Sigmoid colon (tissue), 7 donors: ENCODE data around the gene ZNF780A. TPM values are rescaled to one million over a fixed set of nuclear protein-coding genes. Genes with fewer than 3 reads are reported as not detected.
"Not testable (repeated sequence)": the region's sequence is repeated elsewhere in the genome, so short reads cannot be mapped to it uniquely, and the experiment has no call there.

Source experiments
- DNase-seq: peaks from one replicate; pipeline ENCODE4 v3.0.0-alpha.2; 2019
- H3K27ac ChIP-seq, 4 donors: fragments of 200-600 bp; sonication (generic); one replicate each; pipeline ENCODE4 v1.5.1; 2016 to 2019; ENCODE audit warnings: mild to moderate bottlenecking in 1 of 4
- H3K27me3 ChIP-seq, 3 donors: fragments of 200-600 bp; sonication (generic); one replicate each; pipeline ENCODE4 v1.5.1; 2019; ENCODE audit warnings: mild to moderate bottlenecking in 1 of 3
- H3K36me3 ChIP-seq, 4 donors: fragments of 200-600 bp; sonication (generic); one replicate each; pipeline ENCODE4 v1.5.1; 2016 to 2019
- H3K4me1 ChIP-seq, 4 donors: fragments of 200-600 bp; sonication (generic); one replicate each; pipeline ENCODE4 v1.5.1; 2017 to 2019
- H3K4me3 ChIP-seq, 4 donors: fragments of 200-600 bp; sonication (generic); one replicate each; pipeline ENCODE4 v1.5.1; 2017 to 2019; ENCODE audit warnings: mild to moderate bottlenecking in 2 of 4, moderate library complexity in 1 of 4
- H3K9me3 ChIP-seq, 4 donors: fragments of 200-600 bp in 3 of 4; sonication (generic) in 3 of 4; one replicate each; pipeline versions ENCODE4 v1.5.1 to v1.6.1; 2013 to 2019
- EP300 ChIP-seq, 4 donors: sonication (generic); formaldehyde crosslinking; IDR thresholded peaks; one replicate each; pipeline ENCODE4 v1.6.1; 2017; ENCODE audit warnings: antibody characterized with exemption in 4 of 4
- POLR2A ChIP-seq, 2 donors: fragments of 450-650 bp; IDR thresholded peaks; one replicate each; pipeline ENCODE4 v1.6.1; 2016; ENCODE audit warnings: antibody characterized with exemption in 2 of 2, mild to moderate bottlenecking in 2 of 2, moderate library complexity in 2 of 2
- POLR2AphosphoS5 ChIP-seq, 4 donors: sonication (generic); formaldehyde crosslinking; IDR thresholded peaks; one replicate each; pipeline ENCODE4 v1.6.1; 2017; ENCODE audit warnings: antibody characterized with exemption in 4 of 4
- WGBS, 2 donors: extraction: QIAGEN DNeasy Blood & Tissue Kit; methylation state at CpG; one replicate each; pipeline ENCODE4 v1.1.7; 2013; 5-methylcytosine and 5-hydroxymethylcytosine counted together
- intact Hi-C: fragments of 100-400 bp; cut with DNase I; formaldehyde crosslinking; loops from one replicate; pipeline ENCODE4 v1.15.1; 2023
- polyA plus RNA-seq, 3 donors: library from polyadenylated mRNA; stranded (reverse); fragments of 200-250 nt; gene quantifications; one replicate each; pipeline ENCODE4 v1.2.3, GENCODE V29; 2013
- total RNA-seq, 4 donors: library from RNA; depleted of rRNA; stranded (reverse); fragments of >200 nt; gene quantifications; one replicate each; pipeline ENCODE4 v1.1.0, GENCODE V29; 2016
- TF ChIP-seq, protein P1 (sequence below), 4 experiments: fragments of 450-650 bp in 3 of 4; fragments of 200-600 bp in 1 of 4; IDR thresholded peaks; one replicate each; pipeline ENCODE4 v1.5.1; 2016 to 2019; ENCODE audit warnings: antibody characterized with exemption in 4 of 4, mild to moderate bottlenecking in 3 of 4, moderate library complexity in 2 of 4
- donor health status: healthy with polysubstance abuse.
- donor health status: Bipolar disorder and iron deficiency.
- donor health status: healthy.

The ZNF780A gene
- total and polyA plus RNA-seq, 7 donors: 10.3 to 15.8 (median 13.6) TPM

DNA sequence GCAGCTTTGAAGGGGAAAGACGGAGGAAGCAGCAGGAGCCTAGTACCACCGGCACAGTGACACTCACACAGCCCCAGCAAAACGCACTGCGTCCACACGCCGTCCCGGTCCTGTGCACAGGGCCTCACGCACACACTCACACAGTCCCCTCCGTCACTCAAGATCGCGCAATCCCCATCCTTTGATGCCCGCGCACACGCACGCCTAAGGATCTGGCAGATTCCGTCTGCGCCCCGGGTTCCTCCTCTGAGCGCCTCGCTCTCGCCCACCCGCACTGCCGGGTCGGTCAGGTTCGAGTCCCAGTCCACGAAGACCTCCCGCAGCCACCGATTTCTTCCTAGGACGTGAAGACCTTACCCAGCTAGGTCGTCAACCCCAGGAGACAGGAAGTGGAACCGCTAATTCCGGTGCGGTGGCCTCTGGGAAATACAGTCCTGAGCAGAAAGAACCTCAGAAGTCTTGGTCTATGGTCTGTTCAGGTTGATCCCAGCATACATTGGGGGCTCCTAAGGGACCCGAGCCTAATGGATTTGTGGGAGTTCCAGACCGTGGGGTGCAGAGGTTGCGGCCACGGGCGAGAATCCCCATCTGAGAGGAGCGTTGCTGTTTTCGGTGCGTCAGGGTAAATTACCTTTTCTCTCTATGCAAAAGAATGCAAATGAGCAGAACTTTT, 34.8 kb downstream of the ZNF780A start, which contains the start of gene ZNF780B:
ZNF780B (minus strand) TSS at position 400 of the 673 bp plus-strand sequence. CDS start 5,899 bp downstream, outside the sequence.
- 0% methylated on average over 41 of the region's 41 CpGs for WGBS, 2 donors
- H3K27ac ChIP-seq: peak within 1 kb of the TSS; percentile 73 to 80 (median 75)

DNA sequence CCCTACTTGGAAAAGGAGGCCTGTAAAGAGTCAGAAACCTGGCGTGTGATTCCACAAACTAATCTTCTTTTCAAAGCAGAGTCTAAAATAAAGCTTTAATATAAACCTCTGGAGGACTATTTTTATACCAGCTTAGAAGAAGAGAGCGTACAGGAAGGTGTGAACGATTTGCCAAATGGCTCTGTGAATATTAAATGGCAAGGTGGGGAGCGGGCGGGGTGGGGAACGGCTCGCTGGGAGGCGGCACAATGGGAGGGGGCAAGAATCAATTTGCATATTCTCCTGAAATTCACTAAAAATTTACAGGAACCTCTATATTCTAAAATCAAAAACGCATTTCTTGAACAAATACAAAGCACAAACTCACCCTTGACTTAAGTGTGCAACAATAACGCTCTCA, 35.7 kb downstream of the ZNF780A start:
- no peak for DNase-seq
- no peaks in the 10 kb centered on the region for H3K36me3 ChIP-seq
- intact Hi-C loops: no loop called here
- H3K9me3 ChIP-seq: peaks cover 0 to 6% (median 1%) of the 10 kb centered on the region in 4 donors
- peaks cover 0 to 28% (median 14%) of the 10 kb centered on the region in 4 donors for H3K4me1 ChIP-seq
- no peaks in the 10 kb centered on the region for H3K27me3 ChIP-seq
- 49 to 53% methylated on average over 10 of the region's 10 CpGs for WGBS, 2 donors
- H3K4me3 ChIP-seq: peak overlapping the region; percentile 67 to 76 (median 72)
- TF ChIP-seq POLR2AphosphoS5 (IDR thresholded peaks at IDR 0.05) (no peak), EP300 (IDR thresholded peaks at IDR 0.05) (no peak), POLR2A (IDR thresholded peaks at IDR 0.05) (no peak)
- TF ChIP-seq, protein P1, sequence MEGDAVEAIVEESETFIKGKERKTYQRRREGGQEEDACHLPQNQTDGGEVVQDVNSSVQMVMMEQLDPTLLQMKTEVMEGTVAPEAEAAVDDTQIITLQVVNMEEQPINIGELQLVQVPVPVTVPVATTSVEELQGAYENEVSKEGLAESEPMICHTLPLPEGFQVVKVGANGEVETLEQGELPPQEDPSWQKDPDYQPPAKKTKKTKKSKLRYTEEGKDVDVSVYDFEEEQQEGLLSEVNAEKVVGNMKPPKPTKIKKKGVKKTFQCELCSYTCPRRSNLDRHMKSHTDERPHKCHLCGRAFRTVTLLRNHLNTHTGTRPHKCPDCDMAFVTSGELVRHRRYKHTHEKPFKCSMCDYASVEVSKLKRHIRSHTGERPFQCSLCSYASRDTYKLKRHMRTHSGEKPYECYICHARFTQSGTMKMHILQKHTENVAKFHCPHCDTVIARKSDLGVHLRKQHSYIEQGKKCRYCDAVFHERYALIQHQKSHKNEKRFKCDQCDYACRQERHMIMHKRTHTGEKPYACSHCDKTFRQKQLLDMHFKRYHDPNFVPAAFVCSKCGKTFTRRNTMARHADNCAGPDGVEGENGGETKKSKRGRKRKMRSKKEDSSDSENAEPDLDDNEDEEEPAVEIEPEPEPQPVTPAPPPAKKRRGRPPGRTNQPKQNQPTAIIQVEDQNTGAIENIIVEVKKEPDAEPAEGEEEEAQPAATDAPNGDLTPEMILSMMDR (IDR thresholded peaks at IDR 0.05): no peak
- H3K27ac ChIP-seq: peak overlapping the region in 3 of 4 donors; percentile 74 to 80 (median 76)

More for the DNA sequence above, 34.8 kb downstream of the ZNF780A start, which contains the start of gene ZNF780B:
- no peak for TF ChIP-seq EP300 (IDR thresholded peaks at IDR 0.05)
- TF ChIP-seq POLR2AphosphoS5 (IDR thresholded peaks at IDR 0.05): peak in 3 of 4 donors; percentile 33 to 49 (median 43)
- intact Hi-C loops: no loop called here
- H3K27me3 ChIP-seq: no peaks in the 10 kb centered on the region
- H3K36me3 ChIP-seq: no peaks in the 10 kb centered on the region
- DNase-seq: peak; percentile 65
- peaks cover 0 to 28% (median 14%) of the 10 kb centered on the region in 4 donors for H3K4me1 ChIP-seq
- peak within 1 kb of the TSS; percentile 67 to 76 (median 72) for H3K4me3 ChIP-seq
- peaks cover 0 to 6% (median 1%) of the 10 kb centered on the region in 4 donors for H3K9me3 ChIP-seq

DNA sequence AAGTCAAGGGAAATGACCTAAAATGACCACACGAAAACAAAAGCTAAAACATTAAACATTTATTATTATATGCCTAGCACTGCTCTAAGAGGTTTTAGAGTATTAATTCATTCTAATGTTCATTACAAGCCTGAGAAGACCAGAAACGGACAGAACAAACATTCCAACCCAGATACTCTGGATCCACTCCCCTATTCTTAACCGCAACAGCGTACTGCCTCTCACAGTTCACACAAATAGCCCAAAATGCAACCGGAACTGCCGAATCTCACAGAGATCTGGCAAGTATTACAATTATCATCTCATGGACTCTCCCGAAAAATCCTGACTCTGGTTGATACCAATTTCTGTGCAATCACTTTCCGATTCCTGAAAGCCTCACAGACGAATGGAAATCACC, 36.1 kb downstream of the ZNF780A start:
- no peak for DNase-seq
- Histone ChIP-seq H3K4me1 (peaks cover 0 to 28% (median 14%) of the 10 kb centered on the region in 4 donors), H3K9me3 (peaks cover 0 to 6% (median 1%) of the 10 kb centered on the region in 4 donors), H3K36me3 (peaks cover 0 to 1% (median under 1%) of the 10 kb centered on the region in 4 donors), H3K27me3 (no peaks in the 10 kb centered on the region), H3K27ac (no peak overlapping the region), H3K4me3 (peak overlapping the region in 1 of 4 donors; percentile 76)
- TF ChIP-seq POLR2A (IDR thresholded peaks at IDR 0.05) (no peak), POLR2AphosphoS5 (IDR thresholded peaks at IDR 0.05) (no peak), EP300 (IDR thresholded peaks at IDR 0.05) (no peak)
- TF ChIP-seq, protein P1 (IDR thresholded peaks at IDR 0.05): no peak
- intact Hi-C loops: no loop called here
- 94 to 96% methylated on average over 9 of the region's 9 CpGs for WGBS, 2 donors

DNA sequence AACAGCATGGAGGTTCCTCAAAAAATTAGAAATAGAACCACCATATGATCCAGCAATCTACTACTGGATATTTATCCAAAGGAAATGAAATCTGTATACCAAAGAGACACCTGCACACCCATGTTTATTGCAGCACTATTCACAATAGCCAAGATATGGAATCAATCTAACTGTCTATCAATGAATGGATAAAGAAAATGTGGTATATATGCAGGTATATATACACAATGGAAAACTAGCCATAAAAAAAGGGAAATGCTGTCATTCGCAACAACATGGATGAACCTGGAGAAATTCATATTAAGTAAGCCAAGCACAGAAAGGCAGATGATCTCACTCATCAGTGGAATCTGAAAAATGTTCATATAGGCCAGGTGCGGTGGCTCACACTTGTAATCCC, 37.3 kb downstream of the ZNF780A start:
- Histone ChIP-seq H3K27me3 (no peaks in the 10 kb centered on the region), H3K9me3 (no peaks in the 10 kb centered on the region), H3K36me3 (peaks cover 0 to 12% (median 2%) of the 10 kb centered on the region in 4 donors), H3K4me1 (peaks cover 0 to 28% (median 14%) of the 10 kb centered on the region in 4 donors), H3K27ac (no peak overlapping the region), H3K4me3 (no peak overlapping the region)
- 96 to 99% methylated on average over 2 of the region's 2 CpGs for WGBS, 2 donors
- DNase-seq: no peak
- TF ChIP-seq, protein P1 (IDR thresholded peaks at IDR 0.05): no peak
- TF ChIP-seq EP300 (IDR thresholded peaks at IDR 0.05): no peak
- no peak for TF ChIP-seq POLR2AphosphoS5 (IDR thresholded peaks at IDR 0.05)
- no peak for TF ChIP-seq POLR2A (IDR thresholded peaks at IDR 0.05)
- intact Hi-C loops: no loop called here

DNA sequence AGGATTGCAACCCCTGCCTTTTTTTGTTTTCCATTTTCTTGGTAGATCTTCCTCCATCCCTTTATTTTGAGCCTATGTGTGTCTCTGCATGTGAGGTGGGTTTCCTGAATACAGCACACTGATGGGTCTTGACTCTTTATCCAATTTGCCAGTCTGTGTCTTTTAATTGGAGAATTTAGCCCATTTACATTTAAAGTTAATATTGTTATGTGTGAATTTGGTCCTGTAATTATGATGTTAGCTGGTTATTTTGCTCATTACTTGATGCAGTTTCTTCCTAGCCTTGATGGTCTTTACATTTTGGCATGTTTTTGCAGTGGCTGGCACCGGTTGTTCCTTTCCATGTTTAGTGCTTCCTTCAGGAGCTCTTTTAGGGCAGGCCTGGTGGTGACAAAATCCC, 49.0 kb downstream of the ZNF780A start:
- WGBS, 2 donors: 96% methylated on average over 1 of the region's 1 CpG
- intact Hi-C loops, H3K4me1 ChIP-seq, DNase-seq, H3K4me3 ChIP-seq, H3K27ac ChIP-seq, H3K27me3 ChIP-seq: not testable (repeated sequence)
- peaks cover 6 to 17% (median 14%) of the 10 kb centered on the region in 4 donors for H3K9me3 ChIP-seq
- peaks cover 18 to 37% (median 32%) of the 10 kb centered on the region in 4 donors for H3K36me3 ChIP-seq

DNA sequence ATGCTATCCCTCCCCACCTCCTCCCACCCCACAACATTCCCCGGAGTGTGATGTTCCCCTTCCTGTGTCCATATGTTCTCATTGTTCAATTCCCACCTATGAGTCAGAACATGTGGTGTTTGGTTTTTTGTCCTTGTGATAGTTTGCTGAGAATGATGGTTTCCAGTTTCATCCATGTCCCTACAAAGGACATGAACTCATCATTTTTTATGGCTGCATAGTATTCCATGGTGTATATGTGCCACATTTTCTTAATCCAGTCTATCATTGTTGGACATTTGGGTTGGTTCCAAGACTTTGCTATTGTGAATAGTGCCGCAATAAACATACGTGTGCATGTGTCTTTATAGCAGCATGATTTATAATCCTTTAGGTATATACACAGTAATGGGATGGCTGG, 52.7 kb downstream of the ZNF780A start:
- H3K27ac ChIP-seq, intact Hi-C loops, DNase-seq, H3K4me1 ChIP-seq, H3K4me3 ChIP-seq, H3K27me3 ChIP-seq: not testable (repeated sequence)
- Histone ChIP-seq H3K36me3 (peaks cover 0 to 15% (median under 1%) of the 10 kb centered on the region in 4 donors), H3K9me3 (peaks cover 24 to 42% (median 34%) of the 10 kb centered on the region in 4 donors)
- WGBS, 2 donors: 95 to 99% methylated on average over 3 of the region's 3 CpGs
